Activated B cell treated with CpG ODN at 0.5 μM for 24 hours (primary cell): ENCODE results near the gene ZCCHC7. TPM values are rescaled to one million over a fixed set of nuclear protein-coding genes. Genes with fewer than 3 reads are reported as not detected.

Experiments
- ATAC-seq: fragments of 200-7000 bp; cut with Tn5 transposase; one replicate; pipeline ENCODE4 v1.10.0; 2021; ENCODE audit warnings: low read depth, mild to moderate bottlenecking, moderate library complexity
- CTCF ChIA-PET: fragments of 350-600 bp; sonication (Branson Sonifier 250); formaldehyde crosslinking; loops from one replicate; lab custom pipeline; 2021; ENCODE audit warnings: antibody characterized with exemption; lab: Charles Lee
- POLR2A ChIA-PET: fragments of 350-600 bp; sonication (Branson Sonifier 250); formaldehyde crosslinking; loops from one replicate; lab custom pipeline; 2021; ENCODE audit warnings: antibody characterized with exemption; lab: Charles Lee
- DNase-seq: peaks from one replicate; pipeline ENCODE4 v3.0.0; 2022
- H3K27ac Mint-ChIP-seq: one replicate; pipeline ENCODE4 v1.8.0; 2020; ENCODE audit warnings: mixed read lengths
- H3K27me3 Mint-ChIP-seq: one replicate; pipeline ENCODE4 v1.8.0; 2021; ENCODE audit warnings: mixed read lengths
- H3K36me3 Mint-ChIP-seq: one replicate; pipeline ENCODE4 v1.8.0; 2021; ENCODE audit warnings: low read depth, mixed read lengths
- H3K4me1 Mint-ChIP-seq: one replicate; pipeline ENCODE4 v1.8.0; 2021; ENCODE audit warnings: mixed read lengths
- H3K4me3 Mint-ChIP-seq: one replicate; pipeline ENCODE4 v1.8.0; 2020; ENCODE audit warnings: mild to moderate bottlenecking, mixed read lengths
- H3K9me3 Mint-ChIP-seq: one replicate; pipeline ENCODE4 v1.8.0; 2020; ENCODE audit warnings: mixed read lengths
- intact Hi-C: fragments of 100-400 bp; cut with micrococcal nuclease; formaldehyde crosslinking; loops from one replicate; pipeline ENCODE4 v1.15.1; 2024
- total RNA-seq: library from RNA; stranded (reverse); gene quantifications from 2 replicates; pipeline ENCODE4 v1.2.3, GENCODE V29; 2022
- TF ChIP-seq, protein P1 (sequence below): fragments of 200-600 bp; IDR thresholded peaks from one replicate; pipeline ENCODE4 v1.8.0; 2022; ENCODE audit warnings: antibody characterized with exemption, mild to moderate bottlenecking

Gene ZCCHC7
- total RNA-seq, 1 donor from 2014 or later: 70.3 TPM

DNA sequence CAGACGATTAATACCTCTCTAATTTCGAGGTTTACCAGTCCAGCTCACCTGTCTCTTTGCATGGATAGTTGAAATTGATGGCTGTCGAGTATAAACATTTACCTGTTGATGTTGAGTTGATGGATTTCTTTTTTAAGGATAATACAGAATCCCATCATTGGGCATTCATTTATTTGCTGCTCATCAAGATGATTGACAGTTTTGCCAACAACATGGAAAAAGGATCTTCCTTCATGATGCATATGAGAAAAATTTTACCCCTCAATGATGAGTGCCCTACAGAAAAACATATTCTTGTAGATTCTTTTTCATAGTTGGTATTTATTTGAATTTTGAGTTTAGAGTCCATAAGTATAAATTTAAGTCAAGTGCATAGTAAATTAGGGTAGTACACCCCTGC is 59.2 kb downstream of the ZCCHC7 start:
- H3K4me1 Mint-ChIP-seq: peaks cover 56% of the 10 kb centered on the region
- TF ChIP-seq, protein P1, sequence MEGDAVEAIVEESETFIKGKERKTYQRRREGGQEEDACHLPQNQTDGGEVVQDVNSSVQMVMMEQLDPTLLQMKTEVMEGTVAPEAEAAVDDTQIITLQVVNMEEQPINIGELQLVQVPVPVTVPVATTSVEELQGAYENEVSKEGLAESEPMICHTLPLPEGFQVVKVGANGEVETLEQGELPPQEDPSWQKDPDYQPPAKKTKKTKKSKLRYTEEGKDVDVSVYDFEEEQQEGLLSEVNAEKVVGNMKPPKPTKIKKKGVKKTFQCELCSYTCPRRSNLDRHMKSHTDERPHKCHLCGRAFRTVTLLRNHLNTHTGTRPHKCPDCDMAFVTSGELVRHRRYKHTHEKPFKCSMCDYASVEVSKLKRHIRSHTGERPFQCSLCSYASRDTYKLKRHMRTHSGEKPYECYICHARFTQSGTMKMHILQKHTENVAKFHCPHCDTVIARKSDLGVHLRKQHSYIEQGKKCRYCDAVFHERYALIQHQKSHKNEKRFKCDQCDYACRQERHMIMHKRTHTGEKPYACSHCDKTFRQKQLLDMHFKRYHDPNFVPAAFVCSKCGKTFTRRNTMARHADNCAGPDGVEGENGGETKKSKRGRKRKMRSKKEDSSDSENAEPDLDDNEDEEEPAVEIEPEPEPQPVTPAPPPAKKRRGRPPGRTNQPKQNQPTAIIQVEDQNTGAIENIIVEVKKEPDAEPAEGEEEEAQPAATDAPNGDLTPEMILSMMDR: no peak
- H3K9me3 Mint-ChIP-seq: peaks cover 5% of the 10 kb centered on the region
- peaks cover 42% of the 10 kb centered on the region for H3K36me3 Mint-ChIP-seq
- no peaks in the 10 kb centered on the region for H3K27me3 Mint-ChIP-seq
- CTCF ChIA-PET: no interaction called here
- DNase-seq (no peak), ATAC-seq (no peak)
- no peak overlapping the region for H3K27ac Mint-ChIP-seq
- intact Hi-C loops: no loop called here
- POLR2A ChIA-PET: no interaction called here
- no peak overlapping the region for H3K4me3 Mint-ChIP-seq

DNA sequence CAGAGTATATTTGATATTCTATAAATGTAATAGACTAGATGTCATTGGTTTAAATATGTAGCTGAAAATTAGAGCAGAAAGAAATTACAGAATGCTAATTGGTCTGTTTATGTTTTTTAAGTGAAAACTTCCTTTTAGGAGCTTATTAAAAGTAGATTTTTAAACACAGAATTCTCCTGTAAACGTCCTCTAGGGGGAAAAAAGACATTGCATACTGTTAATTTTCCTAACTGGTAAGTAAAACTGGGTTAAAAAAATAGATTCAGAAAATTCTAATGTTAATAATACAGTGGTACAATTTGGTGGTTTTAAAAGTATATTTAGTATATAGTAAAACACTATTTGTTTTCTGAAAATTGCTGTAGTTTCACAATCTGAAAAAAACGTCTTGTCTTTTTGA is 59.8 kb downstream of the ZCCHC7 start:
- H3K4me1 Mint-ChIP-seq: peaks cover 62% of the 10 kb centered on the region
- ATAC-seq (no peak), DNase-seq (no peak)
- no peaks in the 10 kb centered on the region for H3K27me3 Mint-ChIP-seq
- CTCF ChIA-PET: no interaction called here
- intact Hi-C loops: no loop called here
- no peak overlapping the region for H3K27ac Mint-ChIP-seq
- POLR2A ChIA-PET: interaction anchor here (1.2 to 1.3 kb wide), 2 partner anchors 9 to 129 kb away, joined by 3 to 4 read pairs; no protein-coding TSS in a partner anchor
- TF ChIP-seq, protein P1: no peak
- H3K4me3 Mint-ChIP-seq: no peak overlapping the region
- peaks cover 5% of the 10 kb centered on the region for H3K9me3 Mint-ChIP-seq
- peaks cover 38% of the 10 kb centered on the region for H3K36me3 Mint-ChIP-seq

DNA sequence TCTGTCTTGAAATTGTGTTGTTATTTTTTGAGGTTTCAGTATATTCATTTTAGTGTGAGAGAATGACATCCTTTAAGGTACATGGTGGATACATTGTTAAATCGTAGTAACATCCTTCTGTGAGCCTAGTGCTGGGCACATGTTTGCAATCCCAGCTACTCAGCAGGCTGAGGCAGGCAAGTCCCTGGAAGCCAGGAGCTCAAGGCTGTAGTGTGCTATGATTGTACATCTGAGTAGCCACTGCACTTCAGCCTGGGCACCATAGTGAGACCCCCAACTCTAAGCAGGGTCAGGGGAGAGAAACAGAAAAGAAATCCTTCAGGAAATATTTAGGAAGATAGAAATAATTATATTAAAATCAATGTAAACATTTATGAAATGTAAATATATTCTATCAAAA is 62.3 kb downstream of the ZCCHC7 start:
- TF ChIP-seq, protein P1: no peak
- ChIA-PET POLR2A (interaction anchor here (0.7 kb wide), 2 partner anchors 62 to 149 kb away, joined by 3 read pairs; partner anchors contain the start of gene PAX5), CTCF (no interaction called here)
- ATAC-seq (no peak), DNase-seq (no peak)
- intact Hi-C loops: no loop called here
- H3K4me3 Mint-ChIP-seq: no peak overlapping the region
- H3K27ac Mint-ChIP-seq: no peak overlapping the region
- H3K4me1 Mint-ChIP-seq: peaks cover 68% of the 10 kb centered on the region
- H3K36me3 Mint-ChIP-seq: peaks cover 37% of the 10 kb centered on the region
- H3K27me3 Mint-ChIP-seq: no peaks in the 10 kb centered on the region
- H3K9me3 Mint-ChIP-seq: peaks cover 5% of the 10 kb centered on the region

DNA sequence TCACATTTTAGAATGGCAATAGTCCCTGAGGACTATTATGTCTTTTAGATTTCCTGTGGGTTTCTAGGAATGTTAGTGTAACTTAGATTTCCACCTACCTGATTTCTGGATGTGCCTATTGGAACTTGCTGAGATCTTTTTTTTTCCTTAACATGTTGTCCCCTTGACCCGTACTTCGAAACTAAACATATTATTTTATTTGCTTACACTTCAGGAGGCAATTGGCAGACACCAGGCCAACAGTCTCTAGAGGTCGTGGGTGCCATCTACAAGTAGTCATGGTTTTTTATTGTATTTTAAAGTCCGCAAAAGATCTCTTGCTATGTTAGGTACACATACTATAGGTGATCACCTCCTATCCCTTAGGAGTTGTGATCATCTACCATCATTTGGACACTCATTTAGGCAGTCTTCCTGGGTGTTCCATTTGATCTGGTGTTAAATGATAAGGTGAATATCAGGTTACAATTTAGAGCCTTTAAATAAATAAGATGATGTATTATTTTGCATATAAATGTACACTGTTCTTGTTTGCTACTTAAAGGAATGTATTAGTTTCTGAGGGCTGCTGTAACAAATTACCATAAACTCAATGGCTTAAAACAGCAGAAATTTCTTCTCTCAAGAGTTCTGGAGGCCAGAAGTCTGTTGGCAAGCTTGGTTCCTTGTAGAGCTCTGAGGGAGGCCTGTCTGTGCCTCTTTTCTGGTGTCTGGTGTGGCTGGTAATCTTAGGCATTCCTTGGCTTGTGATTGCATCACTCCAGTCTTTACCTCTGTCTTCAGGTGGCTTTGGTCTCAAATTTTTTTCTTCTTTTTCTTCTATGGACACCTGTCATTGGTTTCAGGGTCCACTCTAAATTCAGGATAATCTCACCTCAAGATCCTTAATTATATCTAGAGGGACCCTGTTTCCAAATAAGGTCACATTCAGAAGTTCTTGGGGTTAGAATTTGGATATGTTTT is 64.8 kb downstream of the ZCCHC7 start:
- intact Hi-C loops: no loop called here

More for the DNA sequence above, 64.8 kb downstream of the ZCCHC7 start:
- DNase-seq (no peak), ATAC-seq (no peak)
- H3K27me3 Mint-ChIP-seq: no peaks in the 10 kb centered on the region
- CTCF ChIA-PET: no interaction called here
- H3K9me3 Mint-ChIP-seq: peaks cover 7% of the 10 kb centered on the region
- H3K36me3 Mint-ChIP-seq: peaks cover 46% of the 10 kb centered on the region
- H3K4me3 Mint-ChIP-seq: no peak overlapping the region
- TF ChIP-seq, protein P1: no peak
- no peak overlapping the region for H3K27ac Mint-ChIP-seq
- peaks cover 64% of the 10 kb centered on the region for H3K4me1 Mint-ChIP-seq
- POLR2A ChIA-PET: interaction anchor here (1.3 kb wide), 1 partner anchor 148 kb away, joined by 3 read pairs; no protein-coding TSS in a partner anchor
